ENCODE data around the gene CTR9. TPM values are rescaled to one million over a fixed set of nuclear protein-coding genes. Genes with fewer than 3 reads are reported as not detected.

Gene CTR9
- total and polyA plus RNA-seq, 4 donors = 12.5 to 33.4 (median 19.7) TPM

GRCh38 chr11:10800292-10800691 is 49.2 kb downstream of the CTR9 start:
- H3K9ac ChIP-seq (ENCODE audit: low read depth in 1 of 2, low read length in 2 of 2) = no peak overlapping the region
- no peak for DNase-seq (ENCODE audit: low spot score)
- H3K4me1 ChIP-seq (ENCODE audit: control insufficient read depth in 4 of 4, insufficient read depth in 4 of 4, low read length in 3 of 4) = no peaks in the 10 kb centered on the region
- no peaks in the 10 kb centered on the region for H3K9me3 ChIP-seq (ENCODE audit: control insufficient read depth in 4 of 4, low read length in 3 of 4)
- no peaks in the 10 kb centered on the region for H3K27me3 ChIP-seq (ENCODE audit: control insufficient read depth in 4 of 4, insufficient read depth in 4 of 4, low read length in 3 of 4)
- 89% methylated on average over 2 of the region's 2 CpGs for WGBS
- H3K27ac ChIP-seq (ENCODE audit: low read depth in 1 of 2, low read length in 2 of 2) = no peak overlapping the region
- peaks cover 28 to 93% (median 92%) of the 10 kb centered on the region in 4 donors for H3K36me3 ChIP-seq (ENCODE audit: control insufficient read depth in 4 of 4, insufficient read depth in 3 of 4, low read depth in 1 of 4, low read length in 3 of 4)
- no peak for TF ChIP-seq SP1 (IDR thresholded peaks at IDR 0.05)
- TF ChIP-seq REST (IDR thresholded peaks at IDR 0.05) = no peak
- no peak for TF ChIP-seq FOXA2 (IDR thresholded peaks at IDR 0.05)
- TF ChIP-seq RAD21 (IDR thresholded peaks at IDR 0.05) = no peak
- TF ChIP-seq ZBTB33 (IDR thresholded peaks at IDR 0.05) = no peak
- no peak for TF ChIP-seq EGR1 (IDR thresholded peaks at IDR 0.05; ENCODE audit: low read depth in 2 of 2)
- no peak for TF ChIP-seq FOXA1 (IDR thresholded peaks at IDR 0.05)
- TF ChIP-seq HNF4G (IDR thresholded peaks at IDR 0.05) = no peak
- no peak for TF ChIP-seq GABPA (IDR thresholded peaks at IDR 0.05 in 1 of 2, conservative IDR thresholded peaks at IDR 0.05 in 1 of 2)
- no peak overlapping the region for H3K4me3 ChIP-seq (ENCODE audit: low read depth in 1 of 3, low read length in 3 of 3)

- Histone ChIP-seq H3K36me3 (ENCODE audit: control insufficient read depth in 4 of 4, insufficient read depth in 3 of 4, low read depth in 1 of 4, low read length in 3 of 4) (peaks cover 31 to 80% (median 76%) of the 10 kb centered on the region in 4 donors), H3K4me1 (ENCODE audit: control insufficient read depth in 4 of 4, insufficient read depth in 4 of 4, low read length in 3 of 4) (peaks cover 4 to 20% (median 16%) of the 10 kb centered on the region in 4 donors), H3K27ac (ENCODE audit: low read depth in 1 of 2, low read length in 2 of 2) (no peak overlapping the region), H3K9me3 (ENCODE audit: control insufficient read depth in 4 of 4, low read length in 3 of 4) (no peaks in the 10 kb centered on the region), H3K4me3 (ENCODE audit: low read depth in 1 of 3, low read length in 3 of 3) (no peak overlapping the region), H3K9ac (ENCODE audit: low read depth in 1 of 2, low read length in 2 of 2) (no peak overlapping the region), H3K27me3 (ENCODE audit: control insufficient read depth in 4 of 4, insufficient read depth in 4 of 4, low read length in 3 of 4) (no peaks in the 10 kb centered on the region)
- WGBS = 82% methylated on average over 6 of the region's 6 CpGs
- no peak for DNase-seq (ENCODE audit: low spot score)
- TF ChIP-seq REST (IDR thresholded peaks at IDR 0.05) (no peak), FOXA1 (IDR thresholded peaks at IDR 0.05) (no peak), EGR1 (IDR thresholded peaks at IDR 0.05; ENCODE audit: low read depth in 2 of 2) (no peak)
These were observed 52.6 kb downstream of the CTR9 start for GRCh38 chr11:10803676-10804075.

Measured in liver (tissue), 9 donors.